Esophagus muscularis mucosa (tissue), 4 donors: ENCODE measurements around the gene RPL41.

Source experiments
- EP300 ChIP-seq: sonication (generic); formaldehyde crosslinking; IDR thresholded peaks from one replicate; pipeline ENCODE4 v1.6.1; 2017; ENCODE audit warnings: antibody characterized with exemption
- POLR2A ChIP-seq: fragments of 450-650 bp; IDR thresholded peaks from one replicate; pipeline ENCODE4 v1.6.1; 2017; ENCODE audit warnings: antibody characterized with exemption, moderate library complexity, mild to moderate bottlenecking, low read depth
- POLR2AphosphoS5 ChIP-seq, 2 donors: sonication (generic); formaldehyde crosslinking; IDR thresholded peaks; one replicate each; pipeline ENCODE4 v1.6.1; 2017; ENCODE audit warnings: antibody characterized with exemption in 2 of 2
- TF ChIP-seq, protein P1 (sequence below), 3 experiments: fragments of 200-600 bp in 2 of 3; fragments of 450-650 bp in 1 of 3; sonication (generic) in 2 of 3; IDR thresholded peaks; one replicate each; pipeline ENCODE4 v1.5.1; 2017 to 2019; ENCODE audit warnings: antibody characterized with exemption in 3 of 3, mild to moderate bottlenecking in 2 of 3, moderate library complexity in 1 of 3

DNA sequence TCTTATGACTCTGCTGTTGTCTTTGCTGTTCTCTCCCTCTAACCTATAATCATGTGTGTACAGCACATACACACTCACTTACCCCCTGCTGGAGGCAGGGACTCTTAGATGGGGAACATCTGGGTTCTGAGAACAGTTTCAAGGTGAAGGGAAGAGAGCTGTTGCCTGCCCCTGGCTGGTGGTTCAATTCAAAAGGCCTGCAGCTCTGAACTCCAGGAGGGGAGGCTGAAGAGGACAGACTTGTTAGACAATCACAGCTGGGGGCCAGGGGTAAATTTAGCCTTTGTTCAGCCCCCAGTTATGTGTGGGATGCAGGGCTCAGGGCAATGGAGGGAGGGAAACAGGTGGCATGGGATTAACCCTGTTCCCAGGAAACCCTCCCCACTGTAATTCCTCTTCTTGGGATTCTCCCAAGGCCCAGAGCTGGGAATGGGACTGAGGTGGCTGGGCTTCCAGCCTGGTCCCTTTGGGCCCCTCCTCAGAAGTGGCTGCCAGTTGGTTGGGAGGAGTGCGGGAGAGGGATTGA lies 37.9 kb downstream of the RPL41 start:
- TF ChIP-seq POLR2AphosphoS5 (IDR thresholded peaks at IDR 0.05) (no peak), POLR2A (no peak), EP300 (no peak)
- TF ChIP-seq, protein P1, sequence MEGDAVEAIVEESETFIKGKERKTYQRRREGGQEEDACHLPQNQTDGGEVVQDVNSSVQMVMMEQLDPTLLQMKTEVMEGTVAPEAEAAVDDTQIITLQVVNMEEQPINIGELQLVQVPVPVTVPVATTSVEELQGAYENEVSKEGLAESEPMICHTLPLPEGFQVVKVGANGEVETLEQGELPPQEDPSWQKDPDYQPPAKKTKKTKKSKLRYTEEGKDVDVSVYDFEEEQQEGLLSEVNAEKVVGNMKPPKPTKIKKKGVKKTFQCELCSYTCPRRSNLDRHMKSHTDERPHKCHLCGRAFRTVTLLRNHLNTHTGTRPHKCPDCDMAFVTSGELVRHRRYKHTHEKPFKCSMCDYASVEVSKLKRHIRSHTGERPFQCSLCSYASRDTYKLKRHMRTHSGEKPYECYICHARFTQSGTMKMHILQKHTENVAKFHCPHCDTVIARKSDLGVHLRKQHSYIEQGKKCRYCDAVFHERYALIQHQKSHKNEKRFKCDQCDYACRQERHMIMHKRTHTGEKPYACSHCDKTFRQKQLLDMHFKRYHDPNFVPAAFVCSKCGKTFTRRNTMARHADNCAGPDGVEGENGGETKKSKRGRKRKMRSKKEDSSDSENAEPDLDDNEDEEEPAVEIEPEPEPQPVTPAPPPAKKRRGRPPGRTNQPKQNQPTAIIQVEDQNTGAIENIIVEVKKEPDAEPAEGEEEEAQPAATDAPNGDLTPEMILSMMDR (IDR thresholded peaks at IDR 0.05) = no peak
